Naive B cell (primary cell): Measurements from ENCODE around the gene OR13D1. TPM values are rescaled to one million over a fixed set of nuclear protein-coding genes. Genes with fewer than 3 reads are reported as not detected.
"Not testable (repeated sequence)": the region's sequence is repeated elsewhere in the genome, so short reads cannot be mapped to it uniquely, and the experiment has no call there.

Experiments
- ATAC-seq, 2 donors: fragments of 150-1000 bp; cut with Tn5 transposase; 2 replicates each; pipeline ENCODE4 v1.10.0; 2021; ENCODE audit warnings: low read depth in 2 of 2, mild to moderate bottlenecking in 2 of 2, moderate library complexity in 2 of 2
- DNase-seq: peaks from one replicate; pipeline ENCODE4 v3.0.0; 2022
- H3K27ac Mint-ChIP-seq, 6 donors: one replicate each; pipeline ENCODE4 v1.8.0; 2020 to 2022; ENCODE audit warnings: mild to moderate bottlenecking in 6 of 6, mixed read lengths in 6 of 6, moderate library complexity in 5 of 6, inconsistent platforms in 2 of 6
- H3K27me3 Mint-ChIP-seq, 3 donors: one replicate each; pipeline ENCODE4 v1.8.0; 2021 to 2022; ENCODE audit warnings: mixed read lengths in 3 of 3, mild to moderate bottlenecking in 1 of 3
- H3K36me3 Mint-ChIP-seq, 2 donors: one replicate each; pipeline ENCODE4 v1.8.0; 2020 to 2022; ENCODE audit warnings: mixed read lengths in 2 of 2, inconsistent platforms in 1 of 2, mild to moderate bottlenecking in 1 of 2
- H3K4me1 Mint-ChIP-seq, 3 donors: one replicate each; pipeline ENCODE4 v1.8.0; 2020 to 2022; ENCODE audit warnings: mixed read lengths in 3 of 3, inconsistent platforms in 1 of 3, mild to moderate bottlenecking in 1 of 3, moderate library complexity in 1 of 3
- H3K4me3 Mint-ChIP-seq, 8 donors: one replicate each; pipeline ENCODE4 v1.8.0; 2020 to 2022; ENCODE audit warnings: mild to moderate bottlenecking in 8 of 8, mixed read lengths in 8 of 8, moderate library complexity in 8 of 8, inconsistent platforms in 2 of 8
- H3K9me3 Mint-ChIP-seq, 7 donors: one replicate each; pipeline ENCODE4 v1.8.0; 2020 to 2022; ENCODE audit warnings: mixed read lengths in 7 of 7, mild to moderate bottlenecking in 5 of 7, inconsistent platforms in 2 of 7, moderate library complexity in 1 of 7
- polyA plus RNA-seq, 6 donors: library from polyadenylated mRNA; unstranded; fragments of 300-500 nt; fragmentation: Illumina TruSeq; gene quantifications; one replicate each; pipeline ENCODE4 v1.2.3, GENCODE V29; 2021; ENCODE audit warnings: low read depth in 6 of 6

OR13D1 gene, protein sequence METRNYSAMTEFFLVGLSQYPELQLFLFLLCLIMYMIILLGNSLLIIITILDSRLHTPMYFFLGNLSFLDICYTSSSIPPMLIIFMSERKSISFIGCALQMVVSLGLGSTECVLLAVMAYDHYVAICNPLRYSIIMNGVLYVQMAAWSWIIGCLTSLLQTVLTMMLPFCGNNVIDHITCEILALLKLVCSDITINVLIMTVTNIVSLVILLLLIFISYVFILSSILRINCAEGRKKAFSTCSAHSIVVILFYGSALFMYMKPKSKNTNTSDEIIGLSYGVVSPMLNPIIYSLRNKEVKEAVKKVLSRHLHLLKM
- not detected for polyA plus RNA-seq

DNA sequence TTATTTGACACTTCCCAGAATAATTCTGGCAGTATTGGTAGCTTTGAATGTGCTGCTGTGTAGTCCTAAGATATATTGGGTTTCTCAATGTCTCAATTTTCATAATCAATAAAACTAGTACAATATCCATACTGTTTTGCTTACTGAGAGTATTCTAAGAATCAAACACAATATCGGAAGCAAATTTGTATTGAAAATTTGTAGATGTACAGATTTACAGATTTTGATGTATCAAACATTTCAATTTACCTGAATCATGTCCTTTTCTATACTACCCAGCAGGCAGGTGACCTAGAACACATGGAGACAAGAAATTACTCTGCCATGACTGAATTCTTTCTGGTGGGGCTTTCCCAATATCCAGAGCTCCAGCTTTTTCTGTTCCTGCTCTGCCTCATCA is at the start of gene OR13D1:
Gene OR13D1, plus strand, starts transcription at position 301 of the 400 bp plus-strand sequence. Its CDS starts 0 bp downstream, at position 301.
- H3K4me3 Mint-ChIP-seq: no peak within 1 kb of the TSS

DNA sequence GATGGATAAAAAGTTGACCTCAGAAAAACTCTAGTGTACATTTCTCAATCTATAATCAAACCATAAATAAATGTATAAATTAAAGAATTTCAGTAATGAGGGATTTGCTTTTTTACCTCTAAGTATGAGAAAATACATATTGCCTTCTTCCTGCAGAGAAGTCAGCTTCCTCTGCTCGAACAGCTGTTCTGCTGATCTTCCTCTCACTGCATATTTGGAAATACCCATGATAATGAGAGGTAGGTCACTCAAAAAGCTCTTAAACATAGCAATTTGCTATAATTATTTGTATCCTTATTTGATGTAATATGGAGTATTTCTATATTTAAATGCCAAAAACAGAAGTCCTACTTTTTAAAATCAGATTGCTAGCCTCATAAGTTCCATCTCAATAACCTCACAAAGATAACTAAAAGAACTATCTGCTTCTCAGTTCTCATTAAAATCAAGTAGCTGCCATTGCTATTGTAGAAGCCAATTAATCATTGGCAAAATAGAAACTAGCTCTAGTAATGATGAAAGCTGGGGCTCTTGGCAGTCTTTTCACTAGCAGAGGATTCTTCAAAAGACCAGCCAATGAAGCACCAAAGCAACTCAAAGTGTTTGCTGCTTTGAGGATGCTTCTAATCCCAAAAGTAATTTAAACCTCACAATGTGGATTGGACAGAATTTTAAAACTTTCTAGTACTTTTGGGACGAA is 35.7 kb upstream of the OR13D1 start:
- H3K27ac Mint-ChIP-seq: no peak overlapping the region
- ATAC-seq (no peak), DNase-seq (no peak)
- H3K4me3 Mint-ChIP-seq: no peak overlapping the region
- H3K36me3 Mint-ChIP-seq: no peaks in the 10 kb centered on the region
- peaks cover 0 to 8% (median 4%) of the 10 kb centered on the region in 3 donors for H3K27me3 Mint-ChIP-seq
- H3K9me3 Mint-ChIP-seq: peaks cover 0 to 6% (median under 1%) of the 10 kb centered on the region in 7 donors
- H3K4me1 Mint-ChIP-seq: no peaks in the 10 kb centered on the region

More for the DNA sequence above, at the start of gene OR13D1:
- H3K9me3 Mint-ChIP-seq: no peaks in the 10 kb centered on the region
- ATAC-seq: no peak
- H3K36me3 Mint-ChIP-seq: no peaks in the 10 kb centered on the region
- no peak within 1 kb of the TSS for H3K27ac Mint-ChIP-seq
- H3K27me3 Mint-ChIP-seq: no peaks in the 10 kb centered on the region
- DNase-seq: no peak
- H3K4me1 Mint-ChIP-seq: no peaks in the 10 kb centered on the region

DNA sequence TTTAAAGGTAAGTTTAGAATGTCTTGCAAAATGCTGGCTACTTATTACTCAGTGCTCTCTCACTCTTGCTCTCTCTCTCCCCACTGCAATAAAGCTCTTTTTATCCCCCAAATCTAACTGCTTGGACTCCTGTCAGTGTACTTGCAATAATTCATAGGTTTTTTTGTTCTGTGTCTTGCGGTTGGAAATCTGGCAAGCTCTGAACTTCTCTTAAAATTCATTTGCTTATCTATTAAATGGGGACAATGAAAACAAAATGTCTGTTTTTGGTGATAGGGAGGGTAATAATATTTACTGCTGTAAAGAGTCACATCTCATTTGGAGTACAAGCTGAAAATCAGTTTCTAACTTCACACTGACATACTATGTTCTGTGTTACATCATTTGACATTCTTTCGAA is 18.7 kb upstream of the OR13D1 start:
- DNase-seq (no peak), ATAC-seq (no peak)
- Mint-ChIP-seq H3K9me3 (no peaks in the 10 kb centered on the region), H3K27me3 (no peaks in the 10 kb centered on the region), H3K27ac (no peak overlapping the region), H3K4me1 (no peaks in the 10 kb centered on the region), H3K4me3 (no peak overlapping the region), H3K36me3 (no peaks in the 10 kb centered on the region)

DNA sequence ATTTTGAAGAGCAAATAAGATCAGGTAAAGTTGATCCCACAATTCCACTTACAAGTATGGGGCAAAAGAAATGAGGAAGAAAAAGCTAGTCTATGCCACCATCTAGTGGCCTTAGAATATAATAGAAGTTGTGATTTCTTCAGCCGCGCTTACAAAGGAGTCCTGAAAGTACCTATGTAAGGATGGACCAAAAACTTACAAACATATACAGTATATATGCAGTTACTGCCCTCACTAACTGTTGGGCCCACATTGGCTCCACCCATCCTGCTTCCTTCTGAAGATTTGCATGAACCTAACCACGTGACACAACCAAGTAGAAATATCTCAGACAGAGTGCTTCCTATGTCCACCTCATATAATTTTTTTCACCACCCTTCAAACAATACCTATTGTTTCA is 11.7 kb upstream of the OR13D1 start:
- DNase-seq: peak; percentile 1
- Mint-ChIP-seq H3K4me1 (peaks cover 5 to 6% (median 5%) of the 10 kb centered on the region in 3 donors), H3K36me3 (no peaks in the 10 kb centered on the region), H3K4me3 (no peak overlapping the region), H3K27ac (no peak overlapping the region), H3K27me3 (no peaks in the 10 kb centered on the region), H3K9me3 (no peaks in the 10 kb centered on the region)
- ATAC-seq: peak; percentile 53 to 57

DNA sequence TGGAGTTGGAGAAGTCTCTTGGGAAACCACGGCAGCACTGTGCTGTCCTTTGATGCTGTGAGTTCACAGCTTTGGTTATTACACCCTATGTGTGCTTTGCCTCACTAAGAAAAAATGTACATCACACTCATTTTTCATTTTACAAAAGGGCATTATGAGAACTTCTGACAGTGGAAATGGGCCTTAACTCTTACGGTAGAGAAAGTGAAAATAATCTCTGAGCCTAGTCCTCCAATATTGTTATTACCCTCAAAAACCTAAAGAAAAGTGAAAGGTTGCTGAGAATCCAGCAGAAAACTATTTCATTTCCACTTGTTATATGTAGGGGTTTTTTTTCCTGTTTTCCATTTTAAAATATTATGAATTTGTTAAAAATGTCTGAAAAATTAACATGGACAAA is 8.2 kb upstream of the OR13D1 start:
- DNase-seq: no peak
- Mint-ChIP-seq H3K27ac (no peak overlapping the region), H3K9me3 (no peaks in the 10 kb centered on the region), H3K4me3 (no peak overlapping the region), H3K27me3 (no peaks in the 10 kb centered on the region), H3K4me1 (peaks cover 5 to 6% (median 5%) of the 10 kb centered on the region in 3 donors), H3K36me3 (no peaks in the 10 kb centered on the region)
- no peak for ATAC-seq

DNA sequence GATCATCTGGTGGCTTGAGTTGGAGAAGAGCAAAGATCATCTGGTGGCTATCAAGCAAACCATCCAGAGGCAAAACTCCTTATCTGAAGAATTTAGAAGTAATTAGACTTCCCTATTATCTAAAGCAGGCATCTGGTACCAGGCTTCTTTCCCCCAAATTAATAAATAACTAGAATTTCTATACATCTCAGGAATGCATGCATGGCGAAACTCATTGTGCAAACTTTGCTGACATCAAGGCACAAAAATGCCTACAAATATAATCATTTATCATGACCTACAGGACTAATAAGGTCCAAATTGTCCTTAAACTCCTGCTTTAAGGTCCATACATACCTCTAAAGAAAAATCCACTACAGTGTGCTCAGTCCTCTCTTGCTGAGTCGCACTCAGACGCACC is 6.0 kb downstream of the OR13D1 start:
- H3K36me3 Mint-ChIP-seq: peaks cover 0 to 8% of the 10 kb centered on the region in 2 donors

DNA sequence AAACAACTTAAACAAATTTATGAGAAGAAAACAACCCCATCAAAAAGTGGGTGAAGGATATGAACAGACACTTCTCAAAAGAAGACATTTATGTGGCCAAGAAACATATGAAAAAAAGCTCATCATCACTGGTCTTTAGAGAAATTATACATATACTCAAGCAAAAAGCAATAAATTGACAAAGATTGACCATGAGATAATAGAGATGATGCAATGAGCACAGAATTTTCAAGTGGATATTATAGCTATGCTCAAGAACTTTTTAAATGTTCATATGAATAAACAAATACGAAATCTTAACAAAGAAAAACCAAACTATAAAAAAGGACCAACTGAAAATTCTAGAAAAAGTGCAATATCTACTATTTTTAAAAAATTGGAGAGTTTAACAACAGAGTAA is 14.4 kb downstream of the OR13D1 start:
- not testable (repeated sequence) for H3K27ac Mint-ChIP-seq, DNase-seq, H3K4me1 Mint-ChIP-seq, ATAC-seq, H3K4me3 Mint-ChIP-seq
- peaks cover 0 to 20% of the 10 kb centered on the region in 2 donors for H3K36me3 Mint-ChIP-seq
- H3K27me3 Mint-ChIP-seq: peaks cover 0 to 14% (median 0%) of the 10 kb centered on the region in 3 donors
- H3K9me3 Mint-ChIP-seq: peaks cover 3 to 23% (median 8%) of the 10 kb centered on the region in 7 donors

More for the DNA sequence above, 6.0 kb downstream of the OR13D1 start:
- ATAC-seq: no peak
- peaks cover 2 to 6% (median 5%) of the 10 kb centered on the region in 3 donors for H3K4me1 Mint-ChIP-seq
- no peak overlapping the region for H3K27ac Mint-ChIP-seq
- no peak overlapping the region for H3K4me3 Mint-ChIP-seq
- no peak for DNase-seq
- H3K27me3 Mint-ChIP-seq: no peaks in the 10 kb centered on the region
- H3K9me3 Mint-ChIP-seq: peaks cover 0 to 9% (median 2%) of the 10 kb centered on the region in 7 donors

DNA sequence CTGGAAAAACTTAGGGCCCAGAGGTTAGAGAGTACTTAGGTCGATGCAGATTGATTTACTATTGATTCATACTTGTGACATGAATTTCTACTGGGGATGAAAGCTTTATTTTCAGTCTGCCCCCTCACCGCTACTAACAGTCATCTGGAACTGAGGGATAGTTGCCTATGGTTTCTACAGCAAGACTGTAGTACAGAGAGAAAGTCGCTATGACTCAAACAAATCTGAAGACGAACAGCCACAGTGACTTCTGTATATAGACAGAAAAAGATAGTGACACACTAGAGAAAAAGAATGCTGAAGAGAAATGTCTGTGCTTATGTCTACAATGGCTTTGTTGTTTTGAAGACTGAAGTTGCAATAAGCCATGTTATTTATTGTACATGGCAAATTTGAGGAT is 17.3 kb downstream of the OR13D1 start:
- Mint-ChIP-seq H3K4me1 (peaks cover 0 to 7% (median 0%) of the 10 kb centered on the region in 3 donors), H3K27me3 (peaks cover 0 to 8% (median 0%) of the 10 kb centered on the region in 3 donors)

DNA sequence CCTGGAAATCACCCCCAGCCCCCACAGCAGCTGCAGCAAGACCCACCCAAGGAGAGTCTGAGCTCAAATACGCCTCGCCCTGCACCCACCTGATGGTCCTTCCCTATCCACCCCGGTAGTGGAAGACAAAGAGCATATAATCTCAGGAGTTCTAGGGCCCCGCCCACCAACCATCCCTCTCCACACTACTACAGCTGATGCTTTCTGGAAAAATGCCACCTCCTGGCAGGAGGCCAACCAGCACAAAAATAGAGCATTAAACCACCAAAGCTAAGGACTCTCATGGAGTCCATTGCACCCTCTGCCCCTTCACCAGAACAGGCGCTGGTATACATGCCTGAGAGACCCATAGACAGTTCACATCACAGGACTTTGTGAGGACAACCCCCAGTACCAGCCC is 30.7 kb downstream of the OR13D1 start:
- Mint-ChIP-seq H3K27me3 (no peaks in the 10 kb centered on the region), H3K4me1 (peaks cover 0 to 14% (median 0%) of the 10 kb centered on the region in 3 donors), H3K9me3 (peaks cover 0 to 1% (median 0%) of the 10 kb centered on the region in 7 donors), H3K27ac (no peak overlapping the region), H3K4me3 (no peak overlapping the region), H3K36me3 (peaks cover 7 to 10% of the 10 kb centered on the region in 2 donors)
- no peak for ATAC-seq
- DNase-seq: no peak

More for the DNA sequence above, 17.3 kb downstream of the OR13D1 start:
- peaks cover 0 to 3% of the 10 kb centered on the region in 2 donors for H3K36me3 Mint-ChIP-seq
- peaks cover 0 to 8% (median 3%) of the 10 kb centered on the region in 7 donors for H3K9me3 Mint-ChIP-seq
- no peak overlapping the region for H3K27ac Mint-ChIP-seq
- H3K4me3 Mint-ChIP-seq: no peak overlapping the region
- DNase-seq (no peak), ATAC-seq (no peak)

DNA sequence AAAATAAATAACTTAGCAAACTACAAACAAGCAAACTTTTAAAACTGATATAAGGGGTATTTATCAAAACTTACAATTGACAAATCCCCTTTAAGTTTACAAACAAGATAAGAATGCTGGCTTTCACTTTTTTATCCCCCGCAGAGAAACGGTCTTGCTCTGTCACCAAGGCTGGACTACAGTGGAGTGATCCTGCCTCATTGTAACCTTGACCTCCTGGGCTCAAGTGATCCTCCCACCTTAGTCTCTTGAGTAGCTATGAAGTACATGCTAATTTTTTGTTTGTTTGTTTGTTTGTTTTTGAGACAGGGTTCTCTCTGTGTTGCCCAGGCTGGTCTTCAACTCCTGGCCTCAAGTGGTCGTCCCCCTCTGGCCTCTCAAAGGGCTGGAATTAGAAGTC is 44.1 kb downstream of the OR13D1 start:
- Mint-ChIP-seq H3K27ac (peak overlapping the region in 1 of 6 donors; percentile 6), H3K4me1 (peaks cover 6 to 25% (median 9%) of the 10 kb centered on the region in 3 donors), H3K27me3 (no peaks in the 10 kb centered on the region), H3K9me3 (peaks cover 0 to 3% (median 0%) of the 10 kb centered on the region in 7 donors), H3K36me3 (no peaks in the 10 kb centered on the region), H3K4me3 (no peak overlapping the region)
- DNase-seq: no peak
- no peak for ATAC-seq

DNA sequence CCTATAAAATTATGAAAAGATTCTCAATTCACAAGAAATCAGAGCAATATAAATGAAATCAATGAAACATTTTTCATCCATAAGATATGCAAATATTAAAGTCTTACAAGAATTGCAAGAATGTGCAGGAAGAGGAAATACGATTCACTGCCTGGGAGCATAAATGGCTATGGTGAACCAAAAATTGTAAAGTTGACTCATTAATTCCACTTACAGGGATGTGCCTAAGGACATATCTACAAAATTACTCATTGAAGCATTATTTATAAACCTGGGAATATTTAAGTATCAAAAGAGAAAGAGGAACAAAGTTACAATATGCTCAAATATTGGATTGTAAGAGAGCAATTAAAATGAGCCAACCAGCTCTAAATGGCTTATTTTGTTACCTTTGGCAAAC is 46.3 kb downstream of the OR13D1 start:
- peaks cover 6 to 23% (median 9%) of the 10 kb centered on the region in 3 donors for H3K4me1 Mint-ChIP-seq
- peak overlapping the region in 2 of 8 donors; percentile 5 to 39 for H3K4me3 Mint-ChIP-seq
- H3K27ac Mint-ChIP-seq: peak overlapping the region in 4 of 6 donors; percentile 0 to 87 (median 53)
- ATAC-seq (no peak), DNase-seq (no peak)
- no peaks in the 10 kb centered on the region for H3K36me3 Mint-ChIP-seq
- H3K27me3 Mint-ChIP-seq: no peaks in the 10 kb centered on the region
- H3K9me3 Mint-ChIP-seq: peaks cover 0 to 3% (median 0%) of the 10 kb centered on the region in 7 donors

DNA sequence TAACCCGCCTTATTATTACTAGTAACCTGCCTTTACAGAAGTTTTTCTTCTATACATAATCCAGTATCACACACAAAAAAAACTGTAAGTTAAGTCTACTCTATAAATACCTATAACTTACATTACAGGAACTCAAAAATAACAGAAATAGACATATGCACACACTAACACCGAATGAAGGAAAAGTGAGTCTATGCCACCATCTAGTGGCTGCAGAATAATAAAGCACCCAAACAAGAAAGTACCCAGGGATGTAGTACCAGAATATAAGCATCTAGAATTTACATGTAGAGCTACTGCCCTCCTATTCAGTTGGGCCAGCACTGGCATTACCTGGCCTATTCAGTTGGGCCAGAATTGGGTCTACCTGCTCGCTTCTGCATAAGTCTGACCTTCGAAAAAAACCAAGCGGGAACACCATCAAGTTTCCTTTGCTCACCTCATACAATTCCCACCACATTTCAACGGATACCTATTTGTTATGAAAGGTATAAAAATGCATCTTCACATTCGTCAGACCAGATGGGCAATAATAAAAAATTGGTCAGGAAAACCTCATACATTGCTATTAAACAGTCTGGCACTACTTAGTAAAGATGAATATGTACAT is 49.2 kb downstream of the OR13D1 start:
- Mint-ChIP-seq H3K27me3 (no peaks in the 10 kb centered on the region), H3K9me3 (no peaks in the 10 kb centered on the region), H3K4me3 (peak overlapping the region in 1 of 8 donors; percentile 75), H3K36me3 (no peaks in the 10 kb centered on the region), H3K4me1 (peaks cover 20 to 29% (median 26%) of the 10 kb centered on the region in 3 donors), H3K27ac (no peak overlapping the region)
- peak; percentile 65 for DNase-seq
- ATAC-seq: peak; percentile 10 to 23
